ENCODE data around the gene HSPA4. TPM values are rescaled to one million over a fixed set of nuclear protein-coding genes. Genes with fewer than 3 reads are reported as not detected.
A peak's percentile ranks its signal among the peaks of the same experiment; 100 is the strongest.

The HSPA4 gene
- total and polyA plus RNA-seq, 2 experiments from 2014 or later: 340 to 343 TPM

- TF ChIP-seq ZNF462 (CRISPR knock-in tag; IDR thresholded peaks at IDR 0.05) (no peak), STAT1 (IDR thresholded peaks at IDR 0.05; ENCODE audit: unreplicated experiment) (no peak)
Measured at GRCh38 chr5:133059621-133060020, 7.8 kb downstream of the HSPA4 start (continued).

- Mint-ChIP-seq H3K9me3 (no peaks in the 10 kb centered on the region), H3K27me3 (ENCODE audit: insufficient read depth, low read depth, poor library complexity) (peaks cover 2% of the 10 kb centered on the region), H3K36me3 (ENCODE audit: low read depth) (peaks cover 43% of the 10 kb centered on the region), H3K4me3 (no peak overlapping the region), H3K4me1 (peaks cover 21% of the 10 kb centered on the region), H3K27ac (0 out of 2 replicates have a peak overlapping the region, but pooled peaks have one; percentile 1)
- H3K4me2 ChIP-seq: peak overlapping the region; percentile 60
- H3K79me2 ChIP-seq (replicated peaks; ENCODE audit: insufficient read depth): peaks cover 100% of the 10 kb centered on the region
- TF ChIP-seq ZNF462 (CRISPR knock-in tag; IDR thresholded peaks at IDR 0.05): no peak
- TF ChIP-seq REST (IDR thresholded peaks at IDR 0.05; ENCODE audit: unreplicated experiment): no peak
- no peak for TF ChIP-seq ZNF331 (CRISPR knock-in tag; IDR thresholded peaks at IDR 0.05; ENCODE audit: low read depth)
- no peak for TF ChIP-seq POLR2AphosphoS5 (IDR thresholded peaks at IDR 0.05; ENCODE audit: low read depth)
- H3K27ac ChIP-seq (ENCODE audit: low read depth): peak overlapping the region; percentile 47; the same call in 1 of the 2 replicates
- H3K27me3 ChIP-seq (ENCODE audit: insufficient read depth): no peaks in the 10 kb centered on the region
- no peak overlapping the region for H3K4me3 ChIP-seq
- ATAC-seq: no peak
- H3K4me1 ChIP-seq (ENCODE audit: insufficient read depth): peaks cover 13% of the 10 kb centered on the region
- H3F3A ChIP-seq (replicated peaks; ENCODE audit: low read depth): no peaks in the 10 kb centered on the region; the same call in 1 of the 2 replicates
- H3K36me3 ChIP-seq (ENCODE audit: insufficient read depth): peaks cover 20% of the 10 kb centered on the region; the same call in 1 of the 2 replicates
- no peak overlapping the region for H2AFZ ChIP-seq
- no peaks in the 10 kb centered on the region for H3K9me2 ChIP-seq (ENCODE audit: insufficient read depth)
- H4K20me1 ChIP-seq (replicated peaks; ENCODE audit: insufficient read depth): peaks cover 89% of the 10 kb centered on the region
- DNase-seq (ENCODE audit: low spot score): no peak
Measured at GRCh38 chr5:133062276-133062675, 10.5 kb downstream of the HSPA4 start.
